Measurements from ENCODE around the gene OR6N2. TPM values are rescaled to one million over a fixed set of nuclear protein-coding genes. Genes with fewer than 3 reads are reported as not detected.
A peak's percentile ranks its signal among the peaks of the same experiment; 100 is the strongest.

OR6N2 gene
- total and polyA plus RNA-seq, 4 experiments from 2014 or later: not detected

- ChIA-PET CTCF (ENCODE audit: partially characterized antibody) (no interaction called here), POLR2A (ENCODE audit: partially characterized antibody) (no interaction called here)
- Mint-ChIP-seq H3K27me3 (peaks cover 7 to 16% of the 10 kb centered on the region in 2 donors), H3K4me3 (no peak overlapping the region), H3K4me1 (no peaks in the 10 kb centered on the region), H3K36me3 (no peaks in the 10 kb centered on the region), H3K9me3 (peaks cover 0 to 4% (median 0%) of the 10 kb centered on the region in 8 donors), H3K27ac (no peak overlapping the region)
- no peaks in the 10 kb centered on the region for H3K9me3 ChIP-seq (ENCODE audit: control insufficient read depth in 1 of 2, low read length in 2 of 2)
- H3K4me1 ChIP-seq (ENCODE audit: insufficient read depth, low read length): no peaks in the 10 kb centered on the region
- DNase-seq: no peak
- no peaks in the 10 kb centered on the region for H3K36me3 ChIP-seq (ENCODE audit: insufficient read depth, low read length)
- no peaks in the 10 kb centered on the region for H3K27me3 ChIP-seq (ENCODE audit: insufficient read depth, low read length)
- H3K4me3 ChIP-seq (ENCODE audit: low read length in 2 of 2): no peak overlapping the region
- no peak overlapping the region for H3K27ac ChIP-seq (ENCODE audit: low read depth, low read length)
- intact Hi-C loops (cut with micrococcal nuclease): no loop called here
These were observed 28.8 kb downstream of the OR6N2 start for GRCh38 chr1:158752155-158752712.

GRCh38 chr1:158735848-158736247 is 45.2 kb downstream of the OR6N2 start:
- POLR2A ChIA-PET (ENCODE audit: partially characterized antibody): no interaction called here
- H3K4me3 Mint-ChIP-seq: no peak overlapping the region
- intact Hi-C loops (cut with micrococcal nuclease): no loop called here
- no peaks in the 10 kb centered on the region for H3K4me1 Mint-ChIP-seq
- no peaks in the 10 kb centered on the region for H3K36me3 Mint-ChIP-seq
- CTCF ChIA-PET (ENCODE audit: partially characterized antibody): no interaction called here
- Histone ChIP-seq H3K4me3 (ENCODE audit: low read length in 2 of 2) (no peak overlapping the region), H3K36me3 (ENCODE audit: insufficient read depth, low read length) (no peaks in the 10 kb centered on the region), H3K27me3 (ENCODE audit: insufficient read depth, low read length) (peaks cover 3% of the 10 kb centered on the region), H3K27ac (ENCODE audit: low read depth, low read length) (no peak overlapping the region), H3K9me3 (ENCODE audit: control insufficient read depth in 1 of 2, low read length in 2 of 2) (no peaks in the 10 kb centered on the region), H3K4me1 (ENCODE audit: insufficient read depth, low read length) (no peaks in the 10 kb centered on the region)
- no peak for DNase-seq
- no peak overlapping the region for H3K27ac Mint-ChIP-seq
- peaks cover 4 to 11% of the 10 kb centered on the region in 2 donors for H3K27me3 Mint-ChIP-seq
- no peaks in the 10 kb centered on the region for H3K9me3 Mint-ChIP-seq

DNA sequence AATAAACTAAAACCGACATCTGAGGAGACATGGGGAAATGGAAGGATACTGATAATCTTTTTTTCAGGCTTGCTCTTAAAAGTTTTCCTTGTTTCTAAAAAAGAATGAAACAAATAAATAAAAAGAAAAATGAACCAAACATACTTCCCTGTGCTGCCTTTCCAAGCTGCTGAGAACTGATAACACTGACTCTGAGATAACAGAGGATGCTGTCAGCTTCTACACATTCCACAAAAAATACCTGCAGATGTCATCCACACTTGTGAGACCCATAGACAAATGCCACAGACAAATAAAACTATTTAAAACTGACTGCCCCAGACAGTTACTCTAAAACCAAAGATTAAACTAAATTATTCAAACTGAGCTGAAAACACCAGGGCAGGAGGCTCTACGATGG is 48.5 kb downstream of the OR6N2 start:
- peaks cover 3% of the 10 kb centered on the region for H3K27me3 ChIP-seq (ENCODE audit: insufficient read depth, low read length)
- no peaks in the 10 kb centered on the region for H3K4me1 ChIP-seq (ENCODE audit: insufficient read depth, low read length)
- POLR2A ChIA-PET (ENCODE audit: partially characterized antibody): no interaction called here
- intact Hi-C loops (cut with micrococcal nuclease): no loop called here
- Mint-ChIP-seq H3K27me3 (peaks cover 3 to 4% of the 10 kb centered on the region in 2 donors), H3K4me3 (no peak overlapping the region), H3K4me1 (peaks cover 0 to 4% (median under 1%) of the 10 kb centered on the region in 4 donors), H3K36me3 (no peaks in the 10 kb centered on the region), H3K27ac (no peak overlapping the region), H3K9me3 (no peaks in the 10 kb centered on the region)
- DNase-seq: no peak
- no peaks in the 10 kb centered on the region for H3K36me3 ChIP-seq (ENCODE audit: insufficient read depth, low read length)
- no peaks in the 10 kb centered on the region for H3K9me3 ChIP-seq (ENCODE audit: control insufficient read depth in 1 of 2, low read length in 2 of 2)
- H3K27ac ChIP-seq (ENCODE audit: low read depth, low read length): no peak overlapping the region
- no peak overlapping the region for H3K4me3 ChIP-seq (ENCODE audit: low read length in 2 of 2)
- CTCF ChIA-PET (ENCODE audit: partially characterized antibody): no interaction called here

DNA sequence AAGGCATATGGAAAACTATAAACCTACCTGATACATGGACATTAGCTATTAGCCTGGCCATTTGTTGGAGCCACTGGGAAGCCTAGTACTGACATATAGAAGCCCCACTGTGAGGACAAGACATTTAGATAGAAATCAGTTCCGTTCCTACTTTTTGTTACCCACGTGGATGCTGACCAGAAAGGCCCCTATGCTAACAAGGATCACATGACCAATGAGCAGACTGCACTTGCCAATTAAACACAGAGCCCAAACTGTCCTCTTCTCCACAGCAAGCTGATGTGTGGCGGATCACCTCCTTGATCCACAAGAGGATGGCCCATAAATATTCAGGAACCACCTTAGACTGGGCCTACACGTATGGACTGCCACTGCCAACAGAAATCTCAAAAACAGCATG is 49.3 kb downstream of the OR6N2 start:
- CTCF ChIA-PET (ENCODE audit: partially characterized antibody): no interaction called here
- no peaks in the 10 kb centered on the region for H3K4me1 ChIP-seq (ENCODE audit: insufficient read depth, low read length)
- DNase-seq: no peak

DNA sequence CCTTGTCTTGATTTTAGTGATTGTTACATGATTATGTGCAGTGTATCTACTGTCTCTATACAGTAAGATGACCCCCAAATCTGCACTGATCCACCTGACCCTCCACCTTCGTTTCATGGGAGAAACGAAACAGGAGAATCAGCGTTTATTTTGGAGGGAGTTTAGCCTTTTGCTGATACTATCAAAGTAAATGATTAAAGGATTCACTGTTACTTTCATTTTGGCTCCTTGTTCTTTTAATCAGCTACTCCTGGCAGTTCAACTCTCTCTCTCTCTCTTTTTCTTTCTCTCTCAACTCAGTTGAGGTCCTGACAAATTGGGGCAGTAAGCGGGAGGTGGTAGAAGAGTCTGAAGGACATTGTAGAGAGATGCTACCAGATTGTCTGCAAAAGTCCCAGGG is 50.6 kb downstream of the OR6N2 start:
- no peak overlapping the region for H3K4me3 Mint-ChIP-seq
- intact Hi-C loops (cut with micrococcal nuclease): no loop called here
- CTCF ChIA-PET (ENCODE audit: partially characterized antibody): no interaction called here

More for the DNA sequence above, 49.3 kb downstream of the OR6N2 start:
- Histone ChIP-seq H3K9me3 (ENCODE audit: control insufficient read depth in 1 of 2, low read length in 2 of 2) (no peaks in the 10 kb centered on the region), H3K4me3 (ENCODE audit: low read length in 2 of 2) (no peak overlapping the region), H3K27ac (ENCODE audit: low read depth, low read length) (no peak overlapping the region), H3K27me3 (ENCODE audit: insufficient read depth, low read length) (peaks cover 3% of the 10 kb centered on the region), H3K36me3 (ENCODE audit: insufficient read depth, low read length) (no peaks in the 10 kb centered on the region)
- Mint-ChIP-seq H3K4me3 (no peak overlapping the region), H3K27me3 (peaks cover 3 to 4% of the 10 kb centered on the region in 2 donors), H3K27ac (peak overlapping the region in 1 of 7 donors; percentile 8), H3K36me3 (no peaks in the 10 kb centered on the region), H3K4me1 (peaks cover 0 to 4% (median under 1%) of the 10 kb centered on the region in 4 donors), H3K9me3 (no peaks in the 10 kb centered on the region)
- intact Hi-C loops (cut with micrococcal nuclease): no loop called here
- POLR2A ChIA-PET (ENCODE audit: partially characterized antibody): no interaction called here

DNA sequence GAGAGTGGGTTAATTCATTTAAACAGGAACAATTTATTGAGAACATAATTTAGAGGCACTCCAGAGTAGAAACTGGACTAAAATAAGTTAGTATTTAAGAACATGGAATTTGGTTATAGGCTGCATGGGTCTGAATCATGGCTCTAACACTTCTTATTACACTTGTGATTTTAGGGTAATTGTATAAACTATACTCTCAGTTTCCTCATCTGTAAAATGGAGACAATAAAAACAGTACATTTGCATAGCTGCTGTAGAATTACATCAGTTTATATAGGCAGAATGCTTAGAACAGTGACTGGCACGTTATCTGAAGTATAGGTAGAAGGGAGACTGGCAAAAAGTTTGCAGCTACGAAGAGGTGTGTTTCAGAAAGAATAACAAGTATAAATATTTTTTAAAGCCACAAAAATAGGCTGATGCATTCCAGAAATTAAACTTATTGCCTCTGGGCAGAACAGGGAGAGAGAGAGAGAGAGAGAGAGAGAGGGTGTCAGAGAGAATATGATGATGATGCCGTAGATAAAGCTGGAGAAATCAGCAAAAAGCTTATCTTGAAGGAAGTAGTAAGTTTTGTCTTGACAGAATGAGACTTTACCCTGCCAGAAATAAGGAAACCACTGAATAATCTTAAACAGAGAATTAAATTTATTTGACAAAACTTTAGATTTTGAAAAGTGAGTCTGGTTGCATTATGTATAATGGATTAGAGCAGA is 52.3 kb downstream of the OR6N2 start:
- ChIA-PET POLR2A (ENCODE audit: partially characterized antibody) (no interaction called here), CTCF (ENCODE audit: partially characterized antibody) (no interaction called here)
- Mint-ChIP-seq H3K27ac (peak overlapping the region in 1 of 7 donors; percentile 39), H3K36me3 (no peaks in the 10 kb centered on the region), H3K9me3 (no peaks in the 10 kb centered on the region), H3K4me3 (no peak overlapping the region), H3K27me3 (peaks cover 8 to 14% of the 10 kb centered on the region in 2 donors), H3K4me1 (peaks cover 0 to 4% (median under 1%) of the 10 kb centered on the region in 4 donors)
- Histone ChIP-seq H3K27ac (ENCODE audit: low read depth, low read length) (no peak overlapping the region), H3K4me1 (ENCODE audit: insufficient read depth, low read length) (no peaks in the 10 kb centered on the region), H3K27me3 (ENCODE audit: insufficient read depth, low read length) (peaks cover 2% of the 10 kb centered on the region), H3K36me3 (ENCODE audit: insufficient read depth, low read length) (no peaks in the 10 kb centered on the region), H3K9me3 (ENCODE audit: control insufficient read depth in 1 of 2, low read length in 2 of 2) (no peaks in the 10 kb centered on the region), H3K4me3 (ENCODE audit: low read length in 2 of 2) (no peak overlapping the region)
- intact Hi-C loops (cut with micrococcal nuclease): no loop called here
- DNase-seq: no peak

More for the DNA sequence above, 50.6 kb downstream of the OR6N2 start:
- Histone ChIP-seq H3K4me1 (ENCODE audit: insufficient read depth, low read length) (no peaks in the 10 kb centered on the region), H3K9me3 (ENCODE audit: control insufficient read depth in 1 of 2, low read length in 2 of 2) (no peaks in the 10 kb centered on the region), H3K4me3 (ENCODE audit: low read length in 2 of 2) (no peak overlapping the region), H3K27me3 (ENCODE audit: insufficient read depth, low read length) (peaks cover 3% of the 10 kb centered on the region), H3K27ac (ENCODE audit: low read depth, low read length) (no peak overlapping the region), H3K36me3 (ENCODE audit: insufficient read depth, low read length) (no peaks in the 10 kb centered on the region)
- H3K27me3 Mint-ChIP-seq: peaks cover 1 to 9% of the 10 kb centered on the region in 2 donors
- no peak overlapping the region for H3K27ac Mint-ChIP-seq
- H3K9me3 Mint-ChIP-seq: no peaks in the 10 kb centered on the region
- DNase-seq: no peak
- POLR2A ChIA-PET (ENCODE audit: partially characterized antibody): no interaction called here
- H3K4me1 Mint-ChIP-seq: peaks cover 0 to 4% (median under 1%) of the 10 kb centered on the region in 4 donors
- H3K36me3 Mint-ChIP-seq: no peaks in the 10 kb centered on the region

DNA sequence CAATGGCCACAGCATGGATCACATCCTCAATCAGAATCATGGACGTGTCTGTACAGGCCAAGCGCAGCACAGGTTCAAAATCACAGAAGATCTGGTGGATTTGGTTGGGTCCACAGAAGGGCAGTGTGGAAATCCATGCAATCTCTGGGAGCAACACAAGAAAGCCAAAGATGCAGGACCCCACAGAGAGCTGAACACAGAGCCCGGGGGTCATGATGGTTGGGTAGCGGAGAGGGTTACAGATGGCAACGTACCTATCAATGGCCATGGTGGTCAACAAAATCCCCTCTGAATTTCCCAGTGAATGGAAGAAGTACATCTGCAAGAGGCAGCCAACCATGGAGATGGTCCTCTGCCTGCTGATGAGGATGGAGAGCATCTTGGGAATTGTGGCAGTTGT is 56.6 kb downstream of the OR6N2 start:
- CTCF ChIA-PET (ENCODE audit: partially characterized antibody): no interaction called here
- no peak overlapping the region for H3K4me3 Mint-ChIP-seq

More for the DNA sequence above, 56.6 kb downstream of the OR6N2 start:
- H3K27ac Mint-ChIP-seq: no peak overlapping the region
- POLR2A ChIA-PET (ENCODE audit: partially characterized antibody): no interaction called here
- no peaks in the 10 kb centered on the region for H3K27me3 ChIP-seq (ENCODE audit: insufficient read depth, low read length)
- DNase-seq: no peak
- H3K36me3 ChIP-seq (ENCODE audit: insufficient read depth, low read length): no peaks in the 10 kb centered on the region
- no peaks in the 10 kb centered on the region for H3K4me1 Mint-ChIP-seq
- H3K36me3 Mint-ChIP-seq: no peaks in the 10 kb centered on the region
- no peaks in the 10 kb centered on the region for H3K9me3 Mint-ChIP-seq
- H3K27me3 Mint-ChIP-seq: peaks cover 17 to 18% of the 10 kb centered on the region in 2 donors
- no peak overlapping the region for H3K27ac ChIP-seq (ENCODE audit: low read depth, low read length)
- no peak overlapping the region for H3K4me3 ChIP-seq (ENCODE audit: low read length in 2 of 2)
- H3K9me3 ChIP-seq (ENCODE audit: control insufficient read depth in 1 of 2, low read length in 2 of 2): no peaks in the 10 kb centered on the region
- H3K4me1 ChIP-seq (ENCODE audit: insufficient read depth, low read length): no peaks in the 10 kb centered on the region
- intact Hi-C loops (cut with micrococcal nuclease): no loop called here

Measured in CD4-positive, alpha-beta memory T cell (primary cell).